Rectal smooth muscle tissue (tissue), 1 donor: ENCODE results near the gene ARFGEF3.
"Not testable (repeated sequence)": the region's sequence is repeated elsewhere in the genome, so short reads cannot be mapped to it uniquely, and the experiment has no call there.

Experiments
- H3K27ac ChIP-seq: one replicate; pipeline ENCODE4 v1.7.0; 2013; ENCODE audit warnings: low read depth, low read length, inconsistent platforms
- H3K27me3 ChIP-seq: one replicate; pipeline ENCODE4 v1.7.0; 2013; ENCODE audit warnings: low read length; ENCODE audit not compliant: control insufficient read depth, insufficient read depth
- H3K36me3 ChIP-seq: one replicate; pipeline ENCODE4 v1.7.0; 2013; ENCODE audit warnings: low read length; ENCODE audit not compliant: control insufficient read depth, insufficient read depth
- H3K4me1 ChIP-seq: one replicate; pipeline ENCODE4 v1.7.0; 2013; ENCODE audit warnings: low read length; ENCODE audit not compliant: control insufficient read depth, insufficient read depth
- H3K4me3 ChIP-seq: one replicate; pipeline ENCODE4 v1.7.0; 2013; ENCODE audit warnings: low read length
- H3K9ac ChIP-seq: one replicate; pipeline ENCODE4 v1.7.0; 2013; ENCODE audit warnings: low read length

Gene ARFGEF3

GRCh38 chr6:138161338-138162110 lies at the start of gene ARFGEF3:
ARFGEF3 (plus strand) TSS chr6:138161939; CDS start chr6:138162087, 148 bp downstream.
- Histone ChIP-seq H3K9ac (peak within 1 kb of the TSS; percentile 43), H3K27me3 (peaks cover 10% of the 10 kb centered on the region), H3K4me1 (peaks cover 2% of the 10 kb centered on the region), H3K27ac (no peak within 1 kb of the TSS), H3K36me3 (no peaks in the 10 kb centered on the region), H3K4me3 (peak within 1 kb of the TSS; percentile 74)

GRCh38 chr6:138113588-138114210 lies 48.0 kb upstream of the ARFGEF3 start:
- H3K9ac ChIP-seq, result no peak overlapping the region
- no peak overlapping the region for H3K4me3 ChIP-seq
- no peaks in the 10 kb centered on the region for H3K36me3 ChIP-seq
- no peaks in the 10 kb centered on the region for H3K27me3 ChIP-seq
- no peaks in the 10 kb centered on the region for H3K4me1 ChIP-seq
- no peak overlapping the region for H3K27ac ChIP-seq

GRCh38 chr6:138115201-138115600 lies 46.5 kb upstream of the ARFGEF3 start:
- Histone ChIP-seq H3K36me3 (no peaks in the 10 kb centered on the region), H3K27me3 (no peaks in the 10 kb centered on the region), H3K4me3 (no peak overlapping the region), H3K4me1 (no peaks in the 10 kb centered on the region), H3K9ac (no peak overlapping the region), H3K27ac (no peak overlapping the region)

GRCh38 chr6:138115877-138116660 lies 45.7 kb upstream of the ARFGEF3 start:
- Histone ChIP-seq H3K4me1 (no peaks in the 10 kb centered on the region), H3K9ac (no peak overlapping the region), H3K27me3 (no peaks in the 10 kb centered on the region), H3K36me3 (no peaks in the 10 kb centered on the region), H3K27ac (no peak overlapping the region), H3K4me3 (no peak overlapping the region)

- Histone ChIP-seq H3K4me1 (no peaks in the 10 kb centered on the region), H3K9ac (no peak overlapping the region), H3K36me3 (no peaks in the 10 kb centered on the region), H3K4me3 (no peak overlapping the region), H3K27me3 (no peaks in the 10 kb centered on the region), H3K27ac (no peak overlapping the region)
Measured at GRCh38 chr6:138116661-138116999, 45.1 kb upstream of the ARFGEF3 start.

GRCh38 chr6:138117376-138117914 lies 44.3 kb upstream of the ARFGEF3 start:
- no peaks in the 10 kb centered on the region for H3K36me3 ChIP-seq
- no peaks in the 10 kb centered on the region for H3K27me3 ChIP-seq
- no peak overlapping the region for H3K9ac ChIP-seq
- no peak overlapping the region for H3K27ac ChIP-seq
- no peaks in the 10 kb centered on the region for H3K4me1 ChIP-seq
- no peak overlapping the region for H3K4me3 ChIP-seq

GRCh38 chr6:138119229-138119628 lies 42.5 kb upstream of the ARFGEF3 start:
- H3K9ac ChIP-seq, H3K27ac ChIP-seq, H3K36me3 ChIP-seq, H3K4me3 ChIP-seq, H3K4me1 ChIP-seq, H3K27me3 ChIP-seq: not testable (repeated sequence)

GRCh38 chr6:138119976-138120375 lies 41.8 kb upstream of the ARFGEF3 start:
- no peak overlapping the region for H3K4me3 ChIP-seq
- no peak overlapping the region for H3K27ac ChIP-seq
- no peaks in the 10 kb centered on the region for H3K4me1 ChIP-seq
- no peak overlapping the region for H3K9ac ChIP-seq
- no peaks in the 10 kb centered on the region for H3K36me3 ChIP-seq
- H3K27me3 ChIP-seq, result no peaks in the 10 kb centered on the region

- no peaks in the 10 kb centered on the region for H3K36me3 ChIP-seq
- no peaks in the 10 kb centered on the region for H3K4me1 ChIP-seq
- no peak overlapping the region for H3K9ac ChIP-seq
- no peaks in the 10 kb centered on the region for H3K27me3 ChIP-seq
- H3K4me3 ChIP-seq, result no peak overlapping the region
- no peak overlapping the region for H3K27ac ChIP-seq
Measured at GRCh38 chr6:138124096-138124495, 37.6 kb upstream of the ARFGEF3 start.

GRCh38 chr6:138128096-138128495 lies 33.6 kb upstream of the ARFGEF3 start:
- H3K27me3 ChIP-seq, result no peaks in the 10 kb centered on the region
- no peak overlapping the region for H3K27ac ChIP-seq
- no peaks in the 10 kb centered on the region for H3K36me3 ChIP-seq
- no peaks in the 10 kb centered on the region for H3K4me1 ChIP-seq
- no peak overlapping the region for H3K9ac ChIP-seq
- H3K4me3 ChIP-seq, result no peak overlapping the region

GRCh38 chr6:138129190-138129589 lies 32.5 kb upstream of the ARFGEF3 start:
- no peaks in the 10 kb centered on the region for H3K4me1 ChIP-seq
- H3K9ac ChIP-seq, result no peak overlapping the region

GRCh38 chr6:138142806-138143205 lies 18.9 kb upstream of the ARFGEF3 start:
- H3K4me1 ChIP-seq, result no peaks in the 10 kb centered on the region
- H3K27me3 ChIP-seq, result no peaks in the 10 kb centered on the region
- no peak overlapping the region for H3K9ac ChIP-seq
- H3K36me3 ChIP-seq, result no peaks in the 10 kb centered on the region
- no peak overlapping the region for H3K27ac ChIP-seq
- no peak overlapping the region for H3K4me3 ChIP-seq

More at GRCh38 chr6:138129190-138129589, 32.5 kb upstream of the ARFGEF3 start:
- H3K36me3 ChIP-seq, result no peaks in the 10 kb centered on the region
- no peak overlapping the region for H3K4me3 ChIP-seq
- no peak overlapping the region for H3K27ac ChIP-seq
- H3K27me3 ChIP-seq, result no peaks in the 10 kb centered on the region
